ENCODE measurements around the gene F11R. TPM values are rescaled to one million over a fixed set of nuclear protein-coding genes. Genes with fewer than 3 reads are reported as not detected.
"Not testable (repeated sequence)": the region's sequence is repeated elsewhere in the genome, so short reads cannot be mapped to it uniquely, and the experiment has no call there.

The F11R gene
- total and polyA plus RNA-seq, 2 of the 4 experiments (the other 2 are of a cell fraction) = 0.79 to 2.2 TPM

DNA sequence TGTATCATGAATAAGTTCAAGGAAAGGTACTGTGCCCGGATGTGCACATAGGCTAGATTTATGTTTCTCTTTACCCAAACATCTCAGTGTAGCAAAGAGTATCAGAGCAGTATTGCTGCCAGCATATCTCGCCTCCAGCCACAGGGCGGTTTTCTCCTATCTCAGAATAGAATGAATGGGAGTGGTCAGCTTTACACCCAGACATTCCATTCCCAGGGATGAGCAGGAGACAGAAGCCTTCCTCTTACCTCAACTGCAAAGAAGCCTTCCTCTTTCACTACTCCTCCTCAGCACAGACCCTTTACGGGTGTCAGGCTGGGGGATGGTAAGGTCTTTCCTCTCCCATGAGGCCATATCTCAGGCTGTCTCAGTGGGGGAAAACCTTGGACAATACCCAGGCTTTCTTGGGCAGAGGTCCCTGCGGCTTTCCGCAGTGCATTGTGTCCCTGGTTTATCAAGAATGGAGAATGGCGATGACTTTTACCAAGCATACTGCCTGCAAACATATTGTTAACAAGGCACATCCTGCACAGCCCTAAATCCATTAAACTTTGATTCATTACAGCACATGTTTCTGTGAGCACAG lies 73.7 kb downstream of the F11R start:
- no CpG with 5 or more reads among the region's 7 CpGs for WGBS, 2 experiments (ENCODE audit: extremely low coverage in 2 of 2, insufficient read length in 1 of 2)
- H3K36me3 ChIP-seq (ENCODE audit: control insufficient read depth, insufficient read depth, low read length); in situ Hi-C loops (cut with MboI; ENCODE audit: low sequenced_read_pairs); H4K91ac ChIP-seq (ENCODE audit: insufficient read depth, low read depth, low read length); CTCF ChIA-PET; POLR2A ChIA-PET (ENCODE audit: unreplicated experiment); H2AK5ac ChIP-seq (ENCODE audit: low read depth, low read length); H3K4me1 ChIP-seq (ENCODE audit: control insufficient read depth, insufficient read depth, low read length); intact Hi-C loops (cut with micrococcal nuclease); H4K5ac ChIP-seq (ENCODE audit: low read depth, low read length); H3K9me3 ChIP-seq (ENCODE audit: control insufficient read depth, insufficient read depth, low read length); BruUV-seq (replicated peaks); H3K4ac ChIP-seq (ENCODE audit: low read depth, low read length); H3K14ac ChIP-seq (replicated peaks; ENCODE audit: low read depth, low read length); H3K56ac ChIP-seq (ENCODE audit: extremely low read depth, insufficient read depth, low read length); DNase-seq; H3K27me3 ChIP-seq (ENCODE audit: control insufficient read depth, insufficient read depth, low read length); H3K9ac ChIP-seq (ENCODE audit: low read depth, low read length); H4K20me1 ChIP-seq (ENCODE audit: insufficient read depth, low read length); H2AFZ ChIP-seq (replicated peaks; ENCODE audit: low read length, poor library complexity); H2BK20ac ChIP-seq (ENCODE audit: low read depth, low read length); H3K27ac ChIP-seq (ENCODE audit: insufficient read depth, low read length); ATAC-seq (ENCODE audit: low read depth); H3K23ac ChIP-seq (ENCODE audit: low read depth, low read length); H4K8ac ChIP-seq (ENCODE audit: low read depth in 2 of 2, low read length in 2 of 2); H3K18ac ChIP-seq (ENCODE audit: low read depth, low read length); H3K4me3 ChIP-seq (ENCODE audit: insufficient read depth, low read depth, low read length); H3K9me1 ChIP-seq (ENCODE audit: insufficient read depth, low read length); H2BK5ac ChIP-seq (ENCODE audit: low read depth, low read length, poor library complexity, severe bottlenecking); H3K4me2 ChIP-seq (ENCODE audit: low read depth, low read length); H3K79me1 ChIP-seq (ENCODE audit: low read depth in 1 of 2, low read length in 2 of 2); H2BK120ac ChIP-seq (ENCODE audit: low read depth, low read length); dilution Hi-C loops (cut with HindIII; ENCODE audit: low sequenced_read_pairs, unreplicated experiment); H2BK15ac ChIP-seq (ENCODE audit: low read depth, low read length); H2AK9ac ChIP-seq (replicated peaks; ENCODE audit: low read depth, low read length, poor library complexity): not testable (repeated sequence)

DNA sequence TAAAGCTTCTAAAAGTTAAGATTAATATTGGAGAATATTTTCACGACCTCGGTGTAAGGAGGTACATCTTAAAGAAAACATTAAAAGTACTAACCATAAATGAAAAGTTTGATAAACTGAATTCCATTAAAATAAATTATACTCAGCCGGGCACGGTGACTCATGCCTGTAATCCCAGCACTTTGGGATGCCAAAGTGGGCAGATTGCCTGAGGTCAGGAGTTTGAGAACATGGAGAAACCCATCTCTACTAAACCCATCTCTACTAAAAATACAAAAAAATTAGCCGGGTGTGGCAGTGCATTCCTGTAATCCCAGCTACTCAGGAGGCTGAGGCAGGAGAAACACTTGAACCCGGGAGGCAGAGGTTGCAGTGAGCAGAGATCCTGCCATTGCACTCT lies 75.1 kb downstream of the F11R start:
- H2BK20ac ChIP-seq (ENCODE audit: low read depth, low read length); H2AK5ac ChIP-seq (ENCODE audit: low read depth, low read length); H3K4ac ChIP-seq (ENCODE audit: low read depth, low read length); H4K5ac ChIP-seq (ENCODE audit: low read depth, low read length); H3K27me3 ChIP-seq (ENCODE audit: control insufficient read depth, insufficient read depth, low read length); H3K79me1 ChIP-seq (ENCODE audit: low read depth in 1 of 2, low read length in 2 of 2); in situ Hi-C loops (cut with MboI; ENCODE audit: low sequenced_read_pairs); DNase-seq; H2AK9ac ChIP-seq (replicated peaks; ENCODE audit: low read depth, low read length, poor library complexity); H3K23ac ChIP-seq (ENCODE audit: low read depth, low read length); CTCF ChIA-PET; H3K14ac ChIP-seq (replicated peaks; ENCODE audit: low read depth, low read length); H2BK5ac ChIP-seq (ENCODE audit: low read depth, low read length, poor library complexity, severe bottlenecking); H3K56ac ChIP-seq (ENCODE audit: extremely low read depth, insufficient read depth, low read length); H3K4me1 ChIP-seq (ENCODE audit: control insufficient read depth, insufficient read depth, low read length); H3K4me2 ChIP-seq (ENCODE audit: low read depth, low read length); H2AFZ ChIP-seq (replicated peaks; ENCODE audit: low read length, poor library complexity); dilution Hi-C loops (cut with HindIII; ENCODE audit: low sequenced_read_pairs, unreplicated experiment); H3K9ac ChIP-seq (ENCODE audit: low read depth, low read length); H3K4me3 ChIP-seq (ENCODE audit: insufficient read depth, low read depth, low read length); POLR2A ChIA-PET (ENCODE audit: unreplicated experiment); ATAC-seq (ENCODE audit: low read depth); H3K18ac ChIP-seq (ENCODE audit: low read depth, low read length); H3K36me3 ChIP-seq (ENCODE audit: control insufficient read depth, insufficient read depth, low read length); BruUV-seq (replicated peaks); H3K9me3 ChIP-seq (ENCODE audit: control insufficient read depth, insufficient read depth, low read length); H4K8ac ChIP-seq (ENCODE audit: low read depth in 2 of 2, low read length in 2 of 2); H3K9me1 ChIP-seq (ENCODE audit: insufficient read depth, low read length); H4K91ac ChIP-seq (ENCODE audit: insufficient read depth, low read depth, low read length); H2BK15ac ChIP-seq (ENCODE audit: low read depth, low read length); H4K20me1 ChIP-seq (ENCODE audit: insufficient read depth, low read length); H2BK120ac ChIP-seq (ENCODE audit: low read depth, low read length); intact Hi-C loops (cut with micrococcal nuclease); H3K27ac ChIP-seq (ENCODE audit: insufficient read depth, low read length): not testable (repeated sequence)
- no CpG with 5 or more reads among the region's 6 CpGs for WGBS, 2 experiments (ENCODE audit: extremely low coverage in 2 of 2, insufficient read length in 1 of 2)

Data from IMR-90 (cell line).